ENCODE results near the gene CYRIA. TPM values are rescaled to one million over a fixed set of nuclear protein-coding genes. Genes with fewer than 3 reads are reported as not detected.

The CYRIA gene
- polyA plus RNA-seq, 1 of the 3 experiments (the other 2 are of a cell fraction) = 0.13 TPM

DNA sequence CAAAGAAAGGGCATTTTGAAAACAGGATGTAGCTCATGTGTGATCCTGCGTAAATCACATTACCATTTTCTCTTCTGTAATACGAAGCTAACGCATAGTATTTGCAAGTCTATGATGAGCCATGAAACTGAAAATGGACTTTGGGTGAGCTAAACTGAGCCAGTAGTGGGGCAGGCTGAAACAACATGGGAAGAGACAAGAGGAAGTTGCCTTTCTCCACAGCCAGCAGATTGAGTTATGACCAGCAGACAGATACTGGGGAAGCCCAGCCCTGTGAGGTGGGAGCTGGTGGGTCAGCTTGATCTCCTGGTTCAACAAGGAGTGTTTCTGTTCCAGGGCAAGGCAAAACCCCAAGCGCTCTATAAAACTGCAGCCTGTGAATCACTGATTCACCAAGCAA is 11.8 kb downstream of the CYRIA start (continued):
- TF ChIP-seq, protein P1, sequence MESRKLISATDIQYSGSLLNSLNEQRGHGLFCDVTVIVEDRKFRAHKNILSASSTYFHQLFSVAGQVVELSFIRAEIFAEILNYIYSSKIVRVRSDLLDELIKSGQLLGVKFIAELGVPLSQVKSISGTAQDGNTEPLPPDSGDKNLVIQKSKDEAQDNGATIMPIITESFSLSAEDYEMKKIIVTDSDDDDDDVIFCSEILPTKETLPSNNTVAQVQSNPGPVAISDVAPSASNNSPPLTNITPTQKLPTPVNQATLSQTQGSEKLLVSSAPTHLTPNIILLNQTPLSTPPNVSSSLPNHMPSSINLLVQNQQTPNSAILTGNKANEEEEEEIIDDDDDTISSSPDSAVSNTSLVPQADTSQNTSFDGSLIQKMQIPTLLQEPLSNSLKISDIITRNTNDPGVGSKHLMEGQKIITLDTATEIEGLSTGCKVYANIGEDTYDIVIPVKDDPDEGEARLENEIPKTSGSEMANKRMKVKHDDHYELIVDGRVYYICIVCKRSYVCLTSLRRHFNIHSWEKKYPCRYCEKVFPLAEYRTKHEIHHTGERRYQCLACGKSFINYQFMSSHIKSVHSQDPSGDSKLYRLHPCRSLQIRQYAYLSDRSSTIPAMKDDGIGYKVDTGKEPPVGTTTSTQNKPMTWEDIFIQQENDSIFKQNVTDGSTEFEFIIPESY (IDR thresholded peaks at IDR 0.05; ENCODE audit: borderline replicate concordance, low read depth) = no peak
- TF ChIP-seq FOXM1 (IDR thresholded peaks at IDR 0.05; ENCODE audit: low read depth) (no peak), GATA2 (CRISPR knock-in tag; IDR thresholded peaks at IDR 0.05) (no peak), CHD2 (IDR thresholded peaks at IDR 0.05; ENCODE audit: low read length, partially characterized antibody) (no peak), SMC3 (IDR thresholded peaks at IDR 0.05; ENCODE audit: low read depth, low read length) (no peak), FOSL2 (IDR thresholded peaks at IDR 0.05; ENCODE audit: borderline replicate concordance, low read depth) (no peak)
- TF ChIP-seq, protein P2, sequence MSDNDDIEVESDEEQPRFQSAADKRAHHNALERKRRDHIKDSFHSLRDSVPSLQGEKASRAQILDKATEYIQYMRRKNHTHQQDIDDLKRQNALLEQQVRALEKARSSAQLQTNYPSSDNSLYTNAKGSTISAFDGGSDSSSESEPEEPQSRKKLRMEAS (IDR thresholded peaks at IDR 0.05; ENCODE audit: low read depth) = no peak

DNA sequence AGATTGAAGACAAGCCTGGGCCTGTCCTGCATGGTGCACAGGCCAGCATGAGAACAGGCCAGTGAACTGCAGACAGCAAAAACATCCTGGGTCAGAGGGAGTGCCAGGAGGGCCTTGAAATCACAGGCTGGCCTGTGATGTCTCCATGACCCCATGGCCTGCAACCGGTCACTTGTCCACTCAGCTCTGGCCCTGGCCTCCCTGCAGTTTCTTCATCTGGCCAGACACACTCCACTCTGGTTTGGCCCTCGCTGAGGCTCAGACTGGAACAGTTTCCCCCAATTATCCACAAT is 12.6 kb downstream of the CYRIA start:
- Histone ChIP-seq H3K4me3 (ENCODE audit: low read depth in 2 of 2, low read length in 1 of 2) (no peak overlapping the region), H3K9me3 (no peaks in the 10 kb centered on the region), H4K20me1 (ENCODE audit: insufficient read depth) (no peaks in the 10 kb centered on the region), H3K79me2 (ENCODE audit: insufficient read depth) (no peaks in the 10 kb centered on the region), H3K27ac (ENCODE audit: low read depth in 2 of 2, low read length in 1 of 2) (no peak overlapping the region), H3F3A (replicated peaks; ENCODE audit: insufficient read depth) (no peaks in the 10 kb centered on the region), H3K9ac (no peak overlapping the region), H3K36me3 (replicated peaks in 1 of 2; ENCODE audit: control insufficient read depth in 1 of 2, insufficient read depth in 2 of 2, low read length in 1 of 2) (no peaks in the 10 kb centered on the region), H2AFZ (ENCODE audit: low read depth) (no peak overlapping the region), H3K4me1 (ENCODE audit: control insufficient read depth in 1 of 2, insufficient read depth in 2 of 2, low read depth in 1 of 2, low read length in 1 of 2) (peaks cover 7 to 11% of the 10 kb centered on the region in 2 experiments; a peak in 2 of 4 replicates), H3K9me2 (no peaks in the 10 kb centered on the region), H3K27me3 (ENCODE audit: insufficient read depth) (no peaks in the 10 kb centered on the region), H3K4me2 (no peak overlapping the region)
- WGBS (ENCODE audit: low lambda C conversion rate) = 66% methylated on average over 2 of the region's 2 CpGs
- ChIA-PET CTCF (interaction anchor here (0.9 to 7.5 kb wide), 7 partner anchors 9 to 104 kb away, joined by 3 to 39 read pairs (median 4); no protein-coding TSS in a partner anchor), POLR2A (no interaction called here)
- DNase-seq = no peak
- TF ChIP-seq JUND (IDR thresholded peaks at IDR 0.05) (no peak), RCOR1 (IDR thresholded peaks at IDR 0.05; ENCODE audit: low read length) (no peak), GATA2 (CRISPR knock-in tag; IDR thresholded peaks at IDR 0.05) (no peak), GABPA (IDR thresholded peaks at IDR 0.05; ENCODE audit: low read depth) (no peak), SIN3A (IDR thresholded peaks at IDR 0.05; ENCODE audit: borderline replicate concordance, low read depth, low read length) (no peak), SMC3 (IDR thresholded peaks at IDR 0.05; ENCODE audit: low read depth, low read length) (no peak), NFIC (IDR thresholded peaks at IDR 0.05; ENCODE audit: borderline replicate concordance) (no peak), EP300 (IDR thresholded peaks at IDR 0.05; ENCODE audit: borderline replicate concordance in 1 of 2, low read depth in 1 of 2, low read length in 1 of 2) (no peak), CHD2 (IDR thresholded peaks at IDR 0.05; ENCODE audit: low read length, partially characterized antibody) (no peak), TEAD4 (IDR thresholded peaks at IDR 0.05; ENCODE audit: borderline replicate concordance, insufficient read depth) (no peak), MXI1 (IDR thresholded peaks at IDR 0.05; ENCODE audit: low read depth, low read length) (no peak), POLR2AphosphoS5 (IDR thresholded peaks at IDR 0.05; ENCODE audit: low read depth, low read length) (no peak)
- TF ChIP-seq, protein P3, sequence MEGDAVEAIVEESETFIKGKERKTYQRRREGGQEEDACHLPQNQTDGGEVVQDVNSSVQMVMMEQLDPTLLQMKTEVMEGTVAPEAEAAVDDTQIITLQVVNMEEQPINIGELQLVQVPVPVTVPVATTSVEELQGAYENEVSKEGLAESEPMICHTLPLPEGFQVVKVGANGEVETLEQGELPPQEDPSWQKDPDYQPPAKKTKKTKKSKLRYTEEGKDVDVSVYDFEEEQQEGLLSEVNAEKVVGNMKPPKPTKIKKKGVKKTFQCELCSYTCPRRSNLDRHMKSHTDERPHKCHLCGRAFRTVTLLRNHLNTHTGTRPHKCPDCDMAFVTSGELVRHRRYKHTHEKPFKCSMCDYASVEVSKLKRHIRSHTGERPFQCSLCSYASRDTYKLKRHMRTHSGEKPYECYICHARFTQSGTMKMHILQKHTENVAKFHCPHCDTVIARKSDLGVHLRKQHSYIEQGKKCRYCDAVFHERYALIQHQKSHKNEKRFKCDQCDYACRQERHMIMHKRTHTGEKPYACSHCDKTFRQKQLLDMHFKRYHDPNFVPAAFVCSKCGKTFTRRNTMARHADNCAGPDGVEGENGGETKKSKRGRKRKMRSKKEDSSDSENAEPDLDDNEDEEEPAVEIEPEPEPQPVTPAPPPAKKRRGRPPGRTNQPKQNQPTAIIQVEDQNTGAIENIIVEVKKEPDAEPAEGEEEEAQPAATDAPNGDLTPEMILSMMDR (IDR thresholded peaks at IDR 0.05) = no peak
- TF ChIP-seq, protein P4, sequence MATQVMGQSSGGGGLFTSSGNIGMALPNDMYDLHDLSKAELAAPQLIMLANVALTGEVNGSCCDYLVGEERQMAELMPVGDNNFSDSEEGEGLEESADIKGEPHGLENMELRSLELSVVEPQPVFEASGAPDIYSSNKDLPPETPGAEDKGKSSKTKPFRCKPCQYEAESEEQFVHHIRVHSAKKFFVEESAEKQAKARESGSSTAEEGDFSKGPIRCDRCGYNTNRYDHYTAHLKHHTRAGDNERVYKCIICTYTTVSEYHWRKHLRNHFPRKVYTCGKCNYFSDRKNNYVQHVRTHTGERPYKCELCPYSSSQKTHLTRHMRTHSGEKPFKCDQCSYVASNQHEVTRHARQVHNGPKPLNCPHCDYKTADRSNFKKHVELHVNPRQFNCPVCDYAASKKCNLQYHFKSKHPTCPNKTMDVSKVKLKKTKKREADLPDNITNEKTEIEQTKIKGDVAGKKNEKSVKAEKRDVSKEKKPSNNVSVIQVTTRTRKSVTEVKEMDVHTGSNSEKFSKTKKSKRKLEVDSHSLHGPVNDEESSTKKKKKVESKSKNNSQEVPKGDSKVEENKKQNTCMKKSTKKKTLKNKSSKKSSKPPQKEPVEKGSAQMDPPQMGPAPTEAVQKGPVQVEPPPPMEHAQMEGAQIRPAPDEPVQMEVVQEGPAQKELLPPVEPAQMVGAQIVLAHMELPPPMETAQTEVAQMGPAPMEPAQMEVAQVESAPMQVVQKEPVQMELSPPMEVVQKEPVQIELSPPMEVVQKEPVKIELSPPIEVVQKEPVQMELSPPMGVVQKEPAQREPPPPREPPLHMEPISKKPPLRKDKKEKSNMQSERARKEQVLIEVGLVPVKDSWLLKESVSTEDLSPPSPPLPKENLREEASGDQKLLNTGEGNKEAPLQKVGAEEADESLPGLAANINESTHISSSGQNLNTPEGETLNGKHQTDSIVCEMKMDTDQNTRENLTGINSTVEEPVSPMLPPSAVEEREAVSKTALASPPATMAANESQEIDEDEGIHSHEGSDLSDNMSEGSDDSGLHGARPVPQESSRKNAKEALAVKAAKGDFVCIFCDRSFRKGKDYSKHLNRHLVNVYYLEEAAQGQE (IDR thresholded peaks at IDR 0.05; ENCODE audit: low read depth, low read length) = no peak
- TF ChIP-seq, protein P5, sequence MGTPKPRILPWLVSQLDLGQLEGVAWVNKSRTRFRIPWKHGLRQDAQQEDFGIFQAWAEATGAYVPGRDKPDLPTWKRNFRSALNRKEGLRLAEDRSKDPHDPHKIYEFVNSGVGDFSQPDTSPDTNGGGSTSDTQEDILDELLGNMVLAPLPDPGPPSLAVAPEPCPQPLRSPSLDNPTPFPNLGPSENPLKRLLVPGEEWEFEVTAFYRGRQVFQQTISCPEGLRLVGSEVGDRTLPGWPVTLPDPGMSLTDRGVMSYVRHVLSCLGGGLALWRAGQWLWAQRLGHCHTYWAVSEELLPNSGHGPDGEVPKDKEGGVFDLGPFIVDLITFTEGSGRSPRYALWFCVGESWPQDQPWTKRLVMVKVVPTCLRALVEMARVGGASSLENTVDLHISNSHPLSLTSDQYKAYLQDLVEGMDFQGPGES (IDR thresholded peaks at IDR 0.05; ENCODE audit: low read depth, low read length) = no peak
- TF ChIP-seq, protein P6, sequence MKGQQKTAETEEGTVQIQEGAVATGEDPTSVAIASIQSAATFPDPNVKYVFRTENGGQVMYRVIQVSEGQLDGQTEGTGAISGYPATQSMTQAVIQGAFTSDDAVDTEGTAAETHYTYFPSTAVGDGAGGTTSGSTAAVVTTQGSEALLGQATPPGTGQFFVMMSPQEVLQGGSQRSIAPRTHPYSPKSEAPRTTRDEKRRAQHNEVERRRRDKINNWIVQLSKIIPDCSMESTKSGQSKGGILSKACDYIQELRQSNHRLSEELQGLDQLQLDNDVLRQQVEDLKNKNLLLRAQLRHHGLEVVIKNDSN (IDR thresholded peaks at IDR 0.05; ENCODE audit: borderline replicate concordance, low read depth) = no peak
- TF ChIP-seq, protein P7, sequence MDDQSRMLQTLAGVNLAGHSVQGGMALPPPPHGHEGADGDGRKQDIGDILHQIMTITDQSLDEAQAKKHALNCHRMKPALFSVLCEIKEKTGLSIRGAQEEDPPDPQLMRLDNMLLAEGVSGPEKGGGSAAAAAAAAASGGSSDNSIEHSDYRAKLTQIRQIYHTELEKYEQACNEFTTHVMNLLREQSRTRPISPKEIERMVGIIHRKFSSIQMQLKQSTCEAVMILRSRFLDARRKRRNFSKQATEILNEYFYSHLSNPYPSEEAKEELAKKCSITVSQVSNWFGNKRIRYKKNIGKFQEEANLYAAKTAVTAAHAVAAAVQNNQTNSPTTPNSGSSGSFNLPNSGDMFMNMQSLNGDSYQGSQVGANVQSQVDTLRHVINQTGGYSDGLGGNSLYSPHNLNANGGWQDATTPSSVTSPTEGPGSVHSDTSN (IDR thresholded peaks at IDR 0.05) = no peak
